HG02763 (cell line): ENCODE results near the gene MTNR1B.

Experiments used
- ATAC-seq: cut with Tn5 transposase; IDR thresholded peaks from one replicate; pipeline ENCODE4 v1.9.1; 2021; ENCODE audit warnings: mild to moderate bottlenecking, moderate library complexity; ENCODE audit not compliant: unreplicated experiment

The MTNR1B gene

DNA sequence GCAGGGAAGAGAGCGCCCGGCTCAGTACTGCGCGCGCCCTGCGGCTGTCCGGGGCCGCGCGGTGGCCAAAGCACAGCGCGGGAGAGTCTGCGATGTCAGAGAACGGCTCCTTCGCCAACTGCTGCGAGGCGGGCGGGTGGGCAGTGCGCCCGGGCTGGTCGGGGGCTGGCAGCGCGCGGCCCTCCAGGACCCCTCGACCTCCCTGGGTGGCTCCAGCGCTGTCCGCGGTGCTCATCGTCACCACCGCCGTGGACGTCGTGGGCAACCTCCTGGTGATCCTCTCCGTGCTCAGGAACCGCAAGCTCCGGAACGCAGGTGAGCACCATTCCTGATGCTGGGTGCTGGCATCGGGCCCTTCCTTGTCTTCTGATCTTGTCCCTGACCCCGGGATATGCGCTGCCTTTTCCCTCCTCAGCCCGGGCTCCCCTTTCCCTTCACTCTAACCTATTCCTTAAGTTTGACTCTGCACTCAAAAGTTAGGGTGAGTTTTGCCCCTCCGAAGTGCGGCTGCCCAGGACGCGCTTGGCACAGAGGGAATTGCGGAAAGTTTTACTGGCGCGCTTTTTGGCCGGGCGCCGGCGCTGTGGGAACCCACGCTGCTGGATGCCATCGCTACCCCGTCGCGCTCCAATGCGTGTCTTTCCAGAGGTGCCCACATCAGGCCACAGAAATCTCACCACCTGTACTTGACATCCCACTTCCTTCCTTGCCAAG lies at the start of gene MTNR1B:
Gene MTNR1B (plus strand): TSS at position 18 of the 714 bp plus-strand sequence. CDS start 75 bp downstream, at position 93.
- no peak for ATAC-seq

GRCh38 chr11:92920331-92920730 lies 49.1 kb upstream of the MTNR1B start:
- no peak for ATAC-seq

DNA sequence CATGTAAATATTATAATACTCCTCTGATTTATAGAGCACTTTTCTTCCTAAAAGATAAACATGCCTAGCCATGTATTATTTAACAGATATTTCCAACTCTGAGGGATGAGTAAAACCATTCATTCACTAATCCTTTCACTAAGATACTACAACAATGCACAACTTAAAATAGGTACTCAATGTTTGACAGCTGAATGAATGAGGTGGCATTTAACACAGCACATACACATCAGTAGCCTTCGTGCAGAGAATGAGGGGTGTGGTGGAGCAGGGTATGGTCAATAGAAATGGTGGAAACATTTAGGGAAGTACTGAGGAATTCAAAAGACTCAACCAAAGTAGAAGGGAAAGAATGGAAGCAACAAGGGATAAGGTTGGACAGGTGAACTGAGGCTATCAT lies 46.7 kb upstream of the MTNR1B start:
- no peak for ATAC-seq

DNA sequence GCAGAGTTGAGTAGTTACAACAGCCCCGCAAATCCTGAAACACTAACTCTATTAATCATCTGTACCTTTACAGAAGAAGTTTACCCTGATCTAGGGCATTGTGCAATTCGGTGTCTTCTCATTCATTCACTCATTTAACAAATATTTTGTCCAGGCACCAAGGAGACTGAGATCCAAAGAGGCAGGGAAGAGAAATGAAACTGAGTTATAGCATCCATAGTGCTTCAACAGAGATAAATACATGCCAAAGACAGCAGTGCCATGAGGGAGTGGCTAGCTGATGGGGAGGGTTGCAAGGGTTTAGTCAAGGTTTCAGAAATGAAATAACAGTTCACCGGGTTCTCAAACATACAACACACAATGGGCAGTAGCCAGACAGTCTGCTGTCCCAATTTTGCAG lies 40.2 kb upstream of the MTNR1B start:
- no peak for ATAC-seq

DNA sequence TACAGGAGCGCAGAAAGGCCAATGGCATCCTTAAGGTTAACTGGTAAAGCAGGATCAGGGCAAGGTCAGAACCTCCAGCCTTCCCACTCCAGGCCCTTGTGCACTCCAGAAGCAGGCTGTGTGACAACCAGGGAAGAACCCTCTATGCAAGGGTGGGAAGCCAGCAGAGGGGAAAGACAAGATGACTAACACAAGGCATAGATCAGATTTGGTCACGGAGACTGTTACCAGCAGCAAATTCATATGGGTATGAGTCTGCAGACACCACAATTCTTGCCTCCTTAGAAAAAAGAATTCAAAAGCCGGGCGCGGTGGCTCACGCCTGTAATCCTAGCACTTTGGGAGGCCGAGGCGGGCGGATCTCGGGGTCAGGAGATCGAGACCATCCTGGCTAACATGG lies 39.8 kb upstream of the MTNR1B start:
- no peak for ATAC-seq

- ATAC-seq: no peak
Observed at GRCh38 chr11:92931746-92932422, 37.6 kb upstream of the MTNR1B start.

GRCh38 chr11:92939305-92939704 lies 30.1 kb upstream of the MTNR1B start:
- ATAC-seq: no peak

DNA sequence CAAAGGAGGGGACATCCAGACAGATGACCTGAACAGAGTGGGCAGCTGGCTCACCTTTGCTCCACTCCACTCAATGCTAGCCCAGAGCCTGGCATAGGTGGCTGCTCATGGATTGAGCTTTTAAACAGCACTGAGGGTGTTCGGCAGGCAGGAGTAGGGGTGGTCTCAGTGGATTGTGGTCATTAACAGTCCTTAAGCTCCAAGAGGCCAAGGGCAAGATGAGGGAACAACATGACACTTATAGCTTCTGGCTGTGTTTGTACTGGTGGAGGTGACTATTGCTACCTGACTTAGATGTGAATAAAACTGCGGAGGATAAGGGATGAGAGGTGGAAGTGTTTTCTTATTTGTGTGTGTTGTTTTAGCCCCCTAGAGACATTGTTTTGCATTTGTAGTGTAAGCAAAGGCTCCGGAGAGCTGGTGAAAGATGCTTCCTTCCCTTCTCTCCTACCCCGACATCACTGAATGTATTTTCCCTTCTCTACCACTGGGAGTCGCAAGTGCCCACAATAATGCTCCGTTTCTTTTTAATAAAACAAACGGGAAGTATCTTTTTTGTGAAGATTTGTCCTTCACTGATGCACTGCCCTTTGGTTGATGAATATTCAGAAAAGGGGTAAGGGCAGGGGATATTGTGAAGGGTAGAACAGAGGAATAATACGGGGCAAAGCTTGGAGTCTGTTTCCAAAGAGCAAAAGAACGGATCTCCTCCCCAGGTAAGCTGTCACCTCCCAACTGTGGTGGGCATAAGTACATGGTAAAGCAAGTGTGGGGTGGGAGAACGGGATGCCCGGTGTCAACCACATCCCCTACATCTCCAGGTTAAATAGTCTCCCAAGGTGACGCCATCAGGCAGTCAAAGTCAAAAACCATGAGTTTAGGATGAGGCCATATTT lies 27.5 kb upstream of the MTNR1B start:
- ATAC-seq: no peak

GRCh38 chr11:92946707-92947106 lies 22.7 kb upstream of the MTNR1B start:
- no peak for ATAC-seq

- no peak for ATAC-seq
Observed at GRCh38 chr11:92948116-92948515, 21.3 kb upstream of the MTNR1B start.

- ATAC-seq: no peak
Observed at GRCh38 chr11:92954003-92954402, 15.4 kb upstream of the MTNR1B start.

DNA sequence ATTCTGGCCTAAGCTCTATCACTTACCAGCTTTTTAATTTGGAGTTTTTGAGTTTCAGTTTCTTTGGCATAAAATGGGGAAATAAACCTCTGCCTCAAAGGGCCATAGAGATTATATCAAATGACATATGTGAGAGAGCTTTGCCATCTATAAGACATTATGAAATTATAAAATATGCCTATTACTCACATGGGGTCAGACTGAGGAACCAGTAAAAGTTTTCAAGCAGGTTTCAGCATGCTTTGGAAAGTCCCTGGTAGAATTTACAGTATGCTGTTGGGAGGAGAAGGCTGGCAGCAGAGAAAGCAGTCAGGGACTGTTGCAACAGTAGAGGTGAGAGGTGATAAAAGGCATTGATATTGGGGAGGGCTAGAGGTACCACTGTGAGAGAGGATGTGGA lies 13.6 kb upstream of the MTNR1B start:
- no peak for ATAC-seq

GRCh38 chr11:92960886-92961285 lies 8.6 kb upstream of the MTNR1B start:
- ATAC-seq: no peak

DNA sequence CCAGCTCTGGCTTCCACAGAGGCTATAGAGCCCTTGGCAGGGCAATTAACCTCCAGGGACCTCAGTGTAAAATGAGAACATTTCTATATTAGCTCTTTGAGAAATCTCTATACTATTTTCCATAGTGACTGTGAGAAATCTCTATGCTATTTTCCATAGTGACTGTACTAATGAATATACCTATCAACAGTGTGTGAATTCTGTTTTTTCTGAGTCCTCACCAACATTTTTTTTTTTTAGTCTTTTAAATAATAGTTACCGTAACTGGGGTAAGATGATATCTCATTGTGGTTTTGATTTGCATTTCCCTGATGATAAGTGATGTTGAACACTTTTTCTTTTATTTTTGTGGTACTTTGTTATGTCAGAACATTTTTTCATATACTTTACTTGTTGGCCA lies 7.0 kb upstream of the MTNR1B start:
- ATAC-seq: no peak

- no peak for ATAC-seq
Observed at GRCh38 chr11:92964471-92964870, 5.0 kb upstream of the MTNR1B start.

DNA sequence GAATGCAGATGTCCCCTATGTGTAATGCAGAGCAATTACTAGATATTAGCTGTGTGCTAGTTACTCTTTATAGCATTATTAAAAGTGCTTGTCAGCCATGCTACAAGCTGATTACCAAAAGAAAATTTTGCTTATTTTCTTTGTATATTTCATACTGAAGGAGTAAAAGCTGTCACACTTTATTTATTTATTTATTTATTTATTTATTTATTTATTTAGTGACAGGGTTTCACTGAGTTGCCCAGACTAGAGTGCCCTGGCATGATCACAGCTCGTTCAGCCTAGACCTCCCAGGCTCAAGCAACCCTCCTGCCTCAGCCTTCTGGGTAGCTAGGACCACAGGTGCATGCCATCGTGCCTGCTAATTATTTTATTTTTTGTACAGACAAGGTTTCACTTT lies 4.3 kb upstream of the MTNR1B start:
- ATAC-seq: no peak

- no peak for ATAC-seq
Observed at GRCh38 chr11:92967178-92967577, 2.3 kb upstream of the MTNR1B start.

DNA sequence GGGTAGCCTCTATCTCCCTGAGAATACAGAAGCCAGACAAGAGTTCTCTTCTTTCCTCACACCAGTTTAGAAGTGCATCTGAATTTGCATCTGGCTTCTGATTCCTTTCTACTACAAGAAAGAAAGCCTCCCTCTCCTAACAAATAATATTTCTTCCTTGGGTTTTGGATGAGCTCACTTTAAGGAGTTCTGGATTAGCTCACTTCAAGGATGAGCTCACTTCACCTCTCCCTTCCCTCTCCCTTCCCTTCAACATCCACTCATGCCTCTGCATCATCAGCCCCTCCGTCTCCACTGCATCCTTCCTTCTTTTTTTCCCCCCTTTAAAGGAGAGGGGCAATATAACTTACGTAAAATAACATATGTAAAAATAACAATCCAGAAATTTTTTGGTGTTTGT lies 1.6 kb upstream of the MTNR1B start:
- no peak for ATAC-seq

DNA sequence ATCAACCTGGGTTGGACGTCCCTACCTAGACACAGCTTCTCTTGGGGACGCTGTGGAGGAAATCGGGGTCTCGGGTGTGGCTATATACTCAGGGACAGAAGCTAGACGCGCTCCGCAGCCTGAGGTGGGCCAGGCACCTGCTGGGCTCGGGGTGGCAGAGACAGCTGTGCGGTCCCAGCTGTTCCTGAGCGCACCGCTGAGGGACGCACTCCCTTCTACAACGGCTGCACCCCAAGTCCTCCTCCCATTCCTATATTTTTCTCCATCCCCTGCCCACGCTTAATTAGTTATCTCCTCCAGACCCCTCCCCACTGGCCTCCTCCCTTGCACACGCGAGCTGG lies 188 bp upstream of the MTNR1B start:
- ATAC-seq: no peak

GRCh38 chr11:92972248-92972647 lies 2.8 kb downstream of the MTNR1B start:
- no peak for ATAC-seq

DNA sequence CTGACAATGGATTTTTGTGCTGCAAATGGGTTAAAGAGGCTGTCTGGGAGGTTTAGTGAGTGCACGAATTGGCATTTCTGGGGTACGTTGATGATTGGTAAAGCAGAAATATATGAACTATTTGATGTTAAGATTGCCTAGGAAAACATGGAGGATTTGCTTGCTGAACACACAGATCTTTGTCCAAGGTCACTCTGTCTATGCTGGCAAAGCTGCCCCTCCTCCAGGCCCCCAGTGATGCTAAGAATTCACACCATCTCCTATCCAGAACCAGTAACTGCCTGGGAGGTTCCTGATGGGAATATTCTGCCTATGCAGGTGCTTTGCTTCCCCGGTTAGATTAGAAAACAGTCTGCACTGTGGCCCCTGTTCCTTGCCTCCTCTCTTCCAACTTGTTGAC lies 5.8 kb downstream of the MTNR1B start:
- no peak for ATAC-seq

DNA sequence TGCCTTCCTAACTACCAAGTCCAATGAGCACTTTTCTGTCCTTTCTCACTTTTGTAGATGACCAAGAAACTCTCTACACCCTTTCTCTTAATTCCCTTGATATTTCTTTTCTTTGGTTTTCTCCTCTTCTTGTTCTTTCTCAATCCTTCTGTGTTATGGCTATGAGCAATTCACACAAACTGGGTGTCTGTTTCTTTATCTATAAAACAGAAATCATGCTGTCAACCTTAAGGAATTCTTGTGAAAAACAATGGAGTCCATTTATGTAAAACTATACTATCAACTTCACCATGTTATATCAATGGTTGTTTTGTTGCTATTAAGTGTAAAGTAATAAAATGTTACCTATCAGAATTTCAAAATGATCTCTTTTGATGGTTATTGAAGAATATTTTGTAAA lies 7.2 kb downstream of the MTNR1B start:
- ATAC-seq: no peak
